RWPE1 (cell line): ENCODE results near the gene TBC1D22A.

ENCODE experiments used
- CTCF ChIA-PET: fragments of 350-600 bp; sonication (Branson Sonifier 250); formaldehyde crosslinking; extraction: SDS; loops from one replicate; lab custom pipeline; 2021; lab: Yijun Ruan, JAX
- POLR2A ChIA-PET: fragments of 400-600 bp; formaldehyde crosslinking; extraction: SDS; loops from one replicate; lab custom pipeline; 2020; ENCODE audit warnings: antibody characterized with exemption; ENCODE audit not compliant: low non-redundant PET; lab: Yijun Ruan, JAX
- DNase-seq: peaks from one replicate; pipeline ENCODE4 v3.0.0; 2012; ENCODE audit warnings: low spot score
- H3K27ac ChIP-seq: fragments of 450-650 bp; 2 replicates; pipeline ENCODE4 v1.5.1; 2017
- CTCF ChIP-seq: fragments of 450-650 bp; conservative IDR thresholded peaks from 2 replicates; pipeline ENCODE4 v1.5.1; 2017; ENCODE audit warnings: low read depth, mild to moderate bottlenecking

The TBC1D22A gene

GRCh38 chr22:46761539-46762237, 762 bp upstream of the TBC1D22A start:
- H3K27ac ChIP-seq: peak overlapping the region; percentile 84
- ChIA-PET POLR2A (interaction anchor here (1.2 to 1.5 kb wide), 2 partner anchors 7 to 12 kb away, joined by 3 read pairs; no protein-coding TSS in a partner anchor), CTCF (interaction anchor here (1.0 kb wide), 1 partner anchor 41 kb away, joined by 3 read pairs; no protein-coding TSS in a partner anchor)
- peak; percentile 22 for DNase-seq
- TF ChIP-seq CTCF: no peak

GRCh38 chr22:46763051-46763705, 728 bp downstream of the TBC1D22A start:
- ChIA-PET CTCF (interaction anchor here (0.6 to 1.0 kb wide), 3 partner anchors 10 to 425 kb away, joined by 3 read pairs; no protein-coding TSS in a partner anchor), POLR2A (interaction anchor here (0.6 to 1.5 kb wide), 3 partner anchors 9 to 13 kb away, joined by 3 read pairs; no protein-coding TSS in a partner anchor)
- TF ChIP-seq CTCF: no peak
- no peak for DNase-seq
- H3K27ac ChIP-seq: peak overlapping the region; percentile 84

GRCh38 chr22:46764140-46764680, 1.8 kb downstream of the TBC1D22A start:
- TF ChIP-seq CTCF: no peak
- no peak for DNase-seq
- CTCF ChIA-PET: no interaction called here
- H3K27ac ChIP-seq: 0 out of 2 replicates have a peak overlapping the region, but pooled peaks have one; percentile 21
- POLR2A ChIA-PET: no interaction called here

- ChIA-PET POLR2A (no interaction called here), CTCF (no interaction called here)
- DNase-seq: no peak
- no peak for TF ChIP-seq CTCF
- no peak overlapping the region for H3K27ac ChIP-seq
These were observed 2.5 kb downstream of the TBC1D22A start for GRCh38 chr22:46764779-46765485.

GRCh38 chr22:46766611-46767010, 4.2 kb downstream of the TBC1D22A start:
- CTCF ChIA-PET: no interaction called here
- TF ChIP-seq CTCF: no peak
- peak overlapping the region; percentile 17; the same call in 1 of the 2 replicates for H3K27ac ChIP-seq
- DNase-seq: no peak
- POLR2A ChIA-PET: no interaction called here
